GOT3 (cell line): ENCODE data around the gene GJA10.

Experiments used
- DNase-seq: peaks from one replicate; lab custom pipeline; 2025; ENCODE audit warnings: mixed read lengths; lab: John Stamatoyannopoulos, UW

GJA10 gene

GRCh38 chr6:89917216-89917615 is 22.9 kb downstream of the GJA10 start:
- no peak for DNase-seq

GRCh38 chr6:89917801-89918366 is 23.6 kb downstream of the GJA10 start:
- no peak for DNase-seq

GRCh38 chr6:89921197-89921596 is 26.9 kb downstream of the GJA10 start:
- no peak for DNase-seq

GRCh38 chr6:89921691-89922090 is 27.4 kb downstream of the GJA10 start:
- no peak for DNase-seq

- no peak for DNase-seq
Measured at GRCh38 chr6:89924231-89924630, 30.0 kb downstream of the GJA10 start.

GRCh38 chr6:89925826-89926225 is 31.6 kb downstream of the GJA10 start:
- DNase-seq, result no peak

GRCh38 chr6:89927264-89927663 is 33.0 kb downstream of the GJA10 start:
- DNase-seq, result no peak

- DNase-seq, result no peak
Measured at GRCh38 chr6:89927791-89928550, 33.7 kb downstream of the GJA10 start.

GRCh38 chr6:89928604-89929003 is 34.3 kb downstream of the GJA10 start:
- DNase-seq, result no peak

- no peak for DNase-seq
Measured at GRCh38 chr6:89930789-89931188, 36.5 kb downstream of the GJA10 start.

- no peak for DNase-seq
Measured at GRCh38 chr6:89932245-89932802, 38.1 kb downstream of the GJA10 start.

- DNase-seq, result no peak
Measured at GRCh38 chr6:89934685-89935366, 40.6 kb downstream of the GJA10 start.

- DNase-seq, result no peak
Measured at GRCh38 chr6:89936177-89936576, 41.9 kb downstream of the GJA10 start.

- no peak for DNase-seq
Measured at GRCh38 chr6:89938014-89938413, 43.7 kb downstream of the GJA10 start.

GRCh38 chr6:89939144-89939543 is 44.9 kb downstream of the GJA10 start:
- no peak for DNase-seq

- no peak for DNase-seq
Measured at GRCh38 chr6:89940225-89941027, 46.2 kb downstream of the GJA10 start.

- DNase-seq, result no peak
Measured at GRCh38 chr6:89941031-89941762, 46.9 kb downstream of the GJA10 start.

- no peak for DNase-seq
Measured at GRCh38 chr6:89941763-89942497, 47.7 kb downstream of the GJA10 start.

- DNase-seq, result no peak
Measured at GRCh38 chr6:89942601-89943000, 48.3 kb downstream of the GJA10 start.

GRCh38 chr6:89944181-89944755 is 50.0 kb downstream of the GJA10 start:
- DNase-seq, result no peak
